GM12875 (cell line): ENCODE data around the gene ITGA3.
"Not testable (repeated sequence)": the region's sequence is repeated elsewhere in the genome, so short reads cannot be mapped to it uniquely, and the experiment has no call there.

Experiments
- H3K4me3 ChIP-seq: one replicate; pipeline ENCODE4 v1.5.1; 2011; ENCODE audit warnings: low read depth, low read length, control low read depth
- TF ChIP-seq, protein P1 (sequence below): IDR thresholded peaks from 2 replicates; pipeline ENCODE4 v1.5.1; 2011; ENCODE audit warnings: low read depth, mild to moderate bottlenecking, control low read depth, inconsistent platforms, low read length, moderate library complexity, borderline replicate concordance; ENCODE audit not compliant: insufficient read depth

ITGA3 gene

DNA sequence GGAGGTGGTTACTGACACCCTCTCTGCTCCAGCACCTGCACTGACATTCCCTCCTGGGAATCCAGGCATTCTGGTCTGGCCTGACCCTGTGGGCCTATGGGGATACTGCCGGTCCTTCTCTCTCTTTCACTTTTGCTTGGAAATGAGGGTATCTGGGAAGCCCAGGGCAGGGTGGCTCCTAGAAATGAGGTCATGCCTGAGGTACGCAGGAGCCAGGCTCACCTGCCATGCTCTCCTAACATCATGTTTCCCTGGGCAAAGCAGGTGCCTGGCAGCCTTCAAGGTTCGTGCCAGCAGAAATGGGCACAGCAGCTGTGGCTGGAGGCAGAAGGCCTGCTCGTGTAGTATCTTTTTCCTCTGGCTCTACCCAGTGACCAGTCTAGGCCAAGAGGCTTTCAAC lies 3.3 kb downstream of the ITGA3 start:
- no peak overlapping the region for H3K4me3 ChIP-seq
- TF ChIP-seq, protein P1, sequence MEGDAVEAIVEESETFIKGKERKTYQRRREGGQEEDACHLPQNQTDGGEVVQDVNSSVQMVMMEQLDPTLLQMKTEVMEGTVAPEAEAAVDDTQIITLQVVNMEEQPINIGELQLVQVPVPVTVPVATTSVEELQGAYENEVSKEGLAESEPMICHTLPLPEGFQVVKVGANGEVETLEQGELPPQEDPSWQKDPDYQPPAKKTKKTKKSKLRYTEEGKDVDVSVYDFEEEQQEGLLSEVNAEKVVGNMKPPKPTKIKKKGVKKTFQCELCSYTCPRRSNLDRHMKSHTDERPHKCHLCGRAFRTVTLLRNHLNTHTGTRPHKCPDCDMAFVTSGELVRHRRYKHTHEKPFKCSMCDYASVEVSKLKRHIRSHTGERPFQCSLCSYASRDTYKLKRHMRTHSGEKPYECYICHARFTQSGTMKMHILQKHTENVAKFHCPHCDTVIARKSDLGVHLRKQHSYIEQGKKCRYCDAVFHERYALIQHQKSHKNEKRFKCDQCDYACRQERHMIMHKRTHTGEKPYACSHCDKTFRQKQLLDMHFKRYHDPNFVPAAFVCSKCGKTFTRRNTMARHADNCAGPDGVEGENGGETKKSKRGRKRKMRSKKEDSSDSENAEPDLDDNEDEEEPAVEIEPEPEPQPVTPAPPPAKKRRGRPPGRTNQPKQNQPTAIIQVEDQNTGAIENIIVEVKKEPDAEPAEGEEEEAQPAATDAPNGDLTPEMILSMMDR: no peak

- TF ChIP-seq, protein P1: no peak
- H3K4me3 ChIP-seq: no peak overlapping the region
These were observed 3.9 kb downstream of the ITGA3 start for GRCh38 chr17:50059759-50060273.

- no peak overlapping the region for H3K4me3 ChIP-seq
- TF ChIP-seq, protein P1: no peak
These were observed 5.2 kb downstream of the ITGA3 start for GRCh38 chr17:50060951-50061712.

DNA sequence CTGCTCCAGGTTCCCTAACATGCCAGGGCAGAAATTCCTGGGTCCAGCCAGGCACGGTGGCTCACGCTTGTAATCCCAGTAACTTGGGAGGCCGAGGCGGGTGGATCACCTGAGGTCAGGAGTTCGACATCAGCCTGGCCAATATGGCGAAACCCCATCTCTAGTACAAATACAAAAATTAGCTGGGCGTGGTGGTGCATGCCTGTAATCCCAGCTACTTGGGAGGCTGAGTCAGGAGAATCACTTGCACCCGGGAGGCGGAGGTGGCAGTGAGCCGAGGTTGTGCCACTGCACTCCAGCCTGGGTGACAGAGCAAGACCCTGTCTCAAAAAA lies 5.8 kb downstream of the ITGA3 start:
- H3K4me3 ChIP-seq: not testable (repeated sequence)

GRCh38 chr17:50062293-50063243 lies 6.7 kb downstream of the ITGA3 start:
- H3K4me3 ChIP-seq: no peak overlapping the region
- TF ChIP-seq, protein P1: no peak

DNA sequence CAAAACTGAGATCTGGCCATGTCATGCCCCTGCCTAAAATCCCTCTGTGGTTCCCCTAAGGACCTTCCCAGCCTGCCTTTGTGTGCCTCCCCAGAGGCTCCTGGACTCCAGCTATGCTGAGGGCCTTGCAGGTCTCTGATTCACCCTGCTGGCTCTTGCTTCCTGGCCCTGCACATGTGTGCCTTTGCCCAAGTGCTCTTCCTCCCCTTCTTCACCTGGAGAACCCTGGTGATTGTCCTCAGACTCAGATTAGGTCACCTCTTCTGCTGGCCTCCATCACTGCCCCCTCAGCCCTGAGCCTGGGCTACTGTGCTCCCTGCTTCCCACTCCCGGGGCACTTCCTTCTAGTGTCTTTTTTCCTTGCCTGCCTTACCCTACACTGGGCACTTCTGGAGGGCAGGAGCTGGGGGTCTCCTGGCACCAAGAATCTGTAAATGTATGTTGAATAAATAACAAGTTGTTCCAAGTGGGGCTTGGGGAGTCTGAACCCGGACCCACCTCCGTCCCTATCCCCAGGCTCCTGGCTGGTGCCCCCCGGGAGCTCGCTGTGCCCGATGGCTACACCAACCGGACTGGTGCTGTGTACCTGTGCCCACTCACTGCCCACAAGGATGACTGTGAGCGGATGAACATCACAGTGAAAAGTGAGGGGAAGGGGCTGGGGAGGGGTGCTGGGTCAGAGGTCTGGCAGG lies 7.8 kb downstream of the ITGA3 start:
- TF ChIP-seq, protein P1: no peak
- no peak overlapping the region for H3K4me3 ChIP-seq
